DOHH2 (cell line): ENCODE measurements around the gene ADK.

Experiments
- EZH2phosphoT487 ChIP-seq: fragments of 200-600 bp; sonication (generic); IDR thresholded peaks from 2 replicates; pipeline ENCODE4 v1.6.1; 2017; ENCODE audit warnings: borderline replicate concordance, mild to moderate bottlenecking, antibody characterized with exemption, low read length, moderate library complexity, mixed read lengths
- TF ChIP-seq, protein P1 (sequence below): fragments of 200-600 bp; sonication (generic); IDR thresholded peaks from one replicate; pipeline ENCODE4 v1.5.1; 2014; ENCODE audit warnings: antibody characterized with exemption, mild to moderate bottlenecking, low read depth, low read length; ENCODE audit not compliant: poor library complexity, severe bottlenecking

GRCh38 chr10:74145133-74145532 lies 5.9 kb upstream of the ADK start:
- TF ChIP-seq, protein P1, sequence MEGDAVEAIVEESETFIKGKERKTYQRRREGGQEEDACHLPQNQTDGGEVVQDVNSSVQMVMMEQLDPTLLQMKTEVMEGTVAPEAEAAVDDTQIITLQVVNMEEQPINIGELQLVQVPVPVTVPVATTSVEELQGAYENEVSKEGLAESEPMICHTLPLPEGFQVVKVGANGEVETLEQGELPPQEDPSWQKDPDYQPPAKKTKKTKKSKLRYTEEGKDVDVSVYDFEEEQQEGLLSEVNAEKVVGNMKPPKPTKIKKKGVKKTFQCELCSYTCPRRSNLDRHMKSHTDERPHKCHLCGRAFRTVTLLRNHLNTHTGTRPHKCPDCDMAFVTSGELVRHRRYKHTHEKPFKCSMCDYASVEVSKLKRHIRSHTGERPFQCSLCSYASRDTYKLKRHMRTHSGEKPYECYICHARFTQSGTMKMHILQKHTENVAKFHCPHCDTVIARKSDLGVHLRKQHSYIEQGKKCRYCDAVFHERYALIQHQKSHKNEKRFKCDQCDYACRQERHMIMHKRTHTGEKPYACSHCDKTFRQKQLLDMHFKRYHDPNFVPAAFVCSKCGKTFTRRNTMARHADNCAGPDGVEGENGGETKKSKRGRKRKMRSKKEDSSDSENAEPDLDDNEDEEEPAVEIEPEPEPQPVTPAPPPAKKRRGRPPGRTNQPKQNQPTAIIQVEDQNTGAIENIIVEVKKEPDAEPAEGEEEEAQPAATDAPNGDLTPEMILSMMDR = no peak
- TF ChIP-seq EZH2phosphoT487 = no peak
